Superior temporal gyrus (tissue), 1 donor: Measurements from ENCODE around the gene C20orf202.

Source experiments
- DNase-seq: peaks from one replicate; pipeline ENCODE4 v3.0.0-alpha.2; 2016; ENCODE audit errors: extremely low spot score

The C20orf202 gene

GRCh38 chr20:1184638-1185315 is 18.5 kb upstream of the C20orf202 start, which contains the start of gene TMEM74B:
TSS of gene TMEM74B (minus strand) at chr20:1184981. CDS start at chr20:1183801, 1,180 bp downstream.
- DNase-seq = no peak

- no peak for DNase-seq
These were observed 17.9 kb upstream of the C20orf202 start for GRCh38 chr20:1185316-1185741.

GRCh38 chr20:1185790-1186334 is 17.4 kb upstream of the C20orf202 start:
- DNase-seq = no peak

GRCh38 chr20:1186367-1186991 is 16.8 kb upstream of the C20orf202 start:
- no peak for DNase-seq

GRCh38 chr20:1187605-1188171 is 15.6 kb upstream of the C20orf202 start:
- no peak for DNase-seq

GRCh38 chr20:1188347-1188746 is 14.9 kb upstream of the C20orf202 start:
- DNase-seq = no peak

- DNase-seq = no peak
These were observed 13.4 kb upstream of the C20orf202 start for GRCh38 chr20:1189827-1190226.

GRCh38 chr20:1190847-1191246 is 12.4 kb upstream of the C20orf202 start:
- no peak for DNase-seq

- no peak for DNase-seq
These were observed 12.0 kb upstream of the C20orf202 start for GRCh38 chr20:1191299-1191698.

GRCh38 chr20:1195226-1195625 is 8.0 kb upstream of the C20orf202 start:
- no peak for DNase-seq

- no peak for DNase-seq
These were observed 6.6 kb upstream of the C20orf202 start for GRCh38 chr20:1196634-1197033.

- no peak for DNase-seq
These were observed 5.5 kb upstream of the C20orf202 start for GRCh38 chr20:1197801-1198200.

- no peak for DNase-seq
These were observed 4.5 kb upstream of the C20orf202 start for GRCh38 chr20:1198751-1199150.

GRCh38 chr20:1199212-1199873 is 3.9 kb upstream of the C20orf202 start:
- DNase-seq = no peak

- no peak for DNase-seq
These were observed 3.3 kb upstream of the C20orf202 start for GRCh38 chr20:1199964-1200363.

- DNase-seq = no peak
These were observed 376 bp downstream of the C20orf202 start for GRCh38 chr20:1203630-1204029.

GRCh38 chr20:1204113-1204512 is 859 bp downstream of the C20orf202 start:
- no peak for DNase-seq

- no peak for DNase-seq
These were observed 1.3 kb downstream of the C20orf202 start for GRCh38 chr20:1204576-1204975.

GRCh38 chr20:1205802-1206201 is 2.5 kb downstream of the C20orf202 start:
- no peak for DNase-seq

GRCh38 chr20:1206366-1207148 is 3.3 kb downstream of the C20orf202 start:
- no peak for DNase-seq

GRCh38 chr20:1207293-1207878 is 4.1 kb downstream of the C20orf202 start:
- DNase-seq = no peak
